ENCODE measurements around the gene ST8SIA3.
A peak's percentile ranks its signal among the peaks of the same experiment; 100 is the strongest.

ST8SIA3 gene

DNA sequence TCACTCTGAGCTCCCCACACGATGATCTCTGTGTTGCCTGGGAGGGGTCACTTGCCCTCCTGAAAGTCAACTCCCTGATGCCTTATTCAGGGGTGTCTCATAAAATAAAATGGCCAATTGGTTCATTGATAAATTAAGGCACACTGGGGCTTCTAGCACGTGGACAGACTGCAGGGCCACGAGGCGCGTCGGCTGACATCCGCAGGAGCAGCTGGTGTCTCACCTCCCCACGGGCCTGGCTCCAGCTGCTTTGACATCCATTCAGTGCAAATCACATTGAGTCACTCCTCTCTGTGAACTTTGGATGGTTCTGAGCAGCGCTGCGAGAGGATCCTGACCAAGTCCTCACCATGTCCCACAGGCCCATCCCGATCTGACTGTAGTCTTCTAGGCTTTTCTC is 4.6 kb upstream of the ST8SIA3 start:
- TF ChIP-seq YY1 (IDR thresholded peaks at IDR 0.05; ENCODE audit: low read depth) (no peak), ZBTB7A (IDR thresholded peaks at IDR 0.05; ENCODE audit: low read depth) (no peak), REST (IDR thresholded peaks at IDR 0.05; ENCODE audit: low read depth) (no peak)

DNA sequence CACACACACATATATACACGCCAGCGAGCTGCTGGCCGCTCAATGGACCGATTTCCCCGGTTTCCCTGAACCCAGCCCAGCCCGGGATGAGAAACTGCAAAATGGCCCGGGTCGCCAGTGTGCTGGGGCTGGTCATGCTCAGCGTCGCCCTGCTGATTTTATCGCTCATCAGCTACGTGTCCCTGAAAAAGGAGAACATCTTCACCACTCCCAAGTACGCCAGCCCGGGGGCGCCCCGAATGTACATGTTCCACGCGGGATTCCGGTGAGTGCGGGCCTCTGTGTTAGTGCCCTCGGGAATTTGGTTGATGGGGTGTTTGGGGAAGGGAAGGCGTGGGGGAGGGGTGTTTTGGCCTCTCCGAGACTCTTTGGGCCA is 392 bp downstream of the ST8SIA3 start:
- TF ChIP-seq NFIC (IDR thresholded peaks at IDR 0.05) (no peak), YY1 (IDR thresholded peaks at IDR 0.05; ENCODE audit: low read depth) (no peak), EGR1 (IDR thresholded peaks at IDR 0.05) (no peak), FOXM1 (IDR thresholded peaks at IDR 0.05; ENCODE audit: borderline replicate concordance, low read depth) (no peak), REST (IDR thresholded peaks at IDR 0.05; ENCODE audit: low read depth) (no peak), ZBTB7A (IDR thresholded peaks at IDR 0.05; ENCODE audit: low read depth) (no peak), EP300 (IDR thresholded peaks at IDR 0.05; ENCODE audit: borderline replicate concordance) (no peak), CREB1 (IDR thresholded peaks at IDR 0.05; ENCODE audit: low read depth) (no peak), TCF12 (IDR thresholded peaks at IDR 0.05; ENCODE audit: low read depth) (no peak), CEBPB (IDR thresholded peaks at IDR 0.05) (no peak), RAD21 (IDR thresholded peaks at IDR 0.05; ENCODE audit: low read depth) (no peak), TEAD4 (IDR thresholded peaks at IDR 0.05) (no peak)
- TF ChIP-seq, protein P1, sequence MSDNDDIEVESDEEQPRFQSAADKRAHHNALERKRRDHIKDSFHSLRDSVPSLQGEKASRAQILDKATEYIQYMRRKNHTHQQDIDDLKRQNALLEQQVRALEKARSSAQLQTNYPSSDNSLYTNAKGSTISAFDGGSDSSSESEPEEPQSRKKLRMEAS (IDR thresholded peaks at IDR 0.05) = no peak

DNA sequence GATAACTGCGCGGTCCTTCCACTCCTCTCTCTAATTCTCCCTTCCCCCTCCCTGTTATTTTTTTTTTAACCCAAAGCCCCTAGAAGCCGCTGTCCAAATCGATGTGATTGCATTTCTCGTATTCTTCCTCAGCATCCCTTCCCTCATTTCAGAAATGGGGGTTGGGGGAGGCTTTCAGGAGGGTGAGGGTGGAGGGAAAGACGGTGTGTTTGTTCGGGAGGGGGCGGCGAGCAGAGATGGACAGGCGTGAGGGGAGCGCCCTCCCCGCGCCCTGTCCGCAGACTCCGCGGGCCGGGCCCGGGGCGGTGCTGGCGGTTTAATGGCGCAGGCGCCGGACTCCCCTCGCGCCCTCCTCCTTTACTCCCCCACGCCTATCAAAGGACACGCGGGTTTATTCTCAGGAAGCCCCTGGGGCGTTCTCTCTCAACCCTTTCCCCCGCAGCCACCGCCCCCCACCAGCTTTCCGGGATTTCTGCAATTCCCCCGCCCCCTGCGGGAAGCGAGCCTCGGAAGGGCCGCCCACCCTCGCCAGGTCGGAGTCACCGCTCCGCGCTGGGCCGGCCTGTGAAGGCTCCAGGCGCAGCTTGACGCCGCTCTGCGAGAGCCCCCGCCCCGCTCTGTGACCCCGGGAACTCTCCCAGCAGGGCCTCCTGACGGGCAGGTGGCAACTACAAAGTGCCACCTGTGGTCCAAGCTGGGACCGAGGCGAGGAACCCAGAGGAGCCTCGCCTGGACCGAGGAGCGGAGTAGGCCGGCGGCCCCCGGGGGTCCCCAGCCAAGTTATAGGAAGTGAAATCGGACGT is 981 bp downstream of the ST8SIA3 start:
- TF ChIP-seq TEAD4 (IDR thresholded peaks at IDR 0.05) = no peak
- no peak for TF ChIP-seq CEBPB (IDR thresholded peaks at IDR 0.05)
- TF ChIP-seq CREB1 (IDR thresholded peaks at IDR 0.05; ENCODE audit: low read depth) = no peak
- TF ChIP-seq, protein P1 (IDR thresholded peaks at IDR 0.05) = no peak
- no peak for TF ChIP-seq ZBTB7A (IDR thresholded peaks at IDR 0.05; ENCODE audit: low read depth)
- no peak for TF ChIP-seq REST (IDR thresholded peaks at IDR 0.05; ENCODE audit: low read depth)
- TF ChIP-seq FOXM1 (IDR thresholded peaks at IDR 0.05; ENCODE audit: borderline replicate concordance, low read depth) = no peak
- no peak for TF ChIP-seq YY1 (IDR thresholded peaks at IDR 0.05; ENCODE audit: low read depth)
- TF ChIP-seq TCF12 (IDR thresholded peaks at IDR 0.05; ENCODE audit: low read depth) = no peak
- TF ChIP-seq RAD21 (IDR thresholded peaks at IDR 0.05; ENCODE audit: low read depth) = no peak
- no peak for TF ChIP-seq EGR1 (IDR thresholded peaks at IDR 0.05)
- no peak for TF ChIP-seq USF1 (IDR thresholded peaks at IDR 0.05)
- no peak for TF ChIP-seq EP300 (IDR thresholded peaks at IDR 0.05; ENCODE audit: borderline replicate concordance)
- TF ChIP-seq TAF1 (IDR thresholded peaks at IDR 0.05; ENCODE audit: low read depth) = no peak
- TF ChIP-seq NFIC (IDR thresholded peaks at IDR 0.05) = no peak

DNA sequence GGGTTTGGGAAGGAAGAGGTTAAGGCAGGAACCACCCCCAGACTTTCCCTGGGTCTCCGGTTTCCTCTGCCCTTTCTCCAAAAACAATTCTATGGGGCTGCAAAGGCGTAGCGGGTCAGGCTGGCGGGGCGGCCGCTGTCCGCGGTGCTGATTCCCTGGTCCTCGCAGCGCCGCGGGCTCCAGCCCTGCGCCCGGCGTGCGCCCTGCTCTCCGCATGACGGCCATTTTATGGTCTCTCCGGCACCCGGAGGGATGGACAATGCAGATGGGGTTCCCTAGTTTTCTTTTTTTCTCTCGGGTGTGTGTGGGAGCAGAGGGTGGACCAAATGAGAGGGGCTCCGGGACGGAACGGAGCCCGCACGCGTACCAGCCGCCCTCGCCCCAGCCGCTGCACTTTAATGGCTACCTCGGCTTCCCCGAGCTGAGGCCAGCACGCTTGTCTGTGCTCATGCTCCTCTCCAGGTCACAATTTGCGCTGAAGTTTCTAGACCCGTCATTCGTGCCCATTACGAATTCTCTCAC is 1.6 kb downstream of the ST8SIA3 start:
- peak; percentile 98 for TF ChIP-seq REST (IDR thresholded peaks at IDR 0.05; ENCODE audit: low read depth)
- no peak for TF ChIP-seq TCF12 (IDR thresholded peaks at IDR 0.05; ENCODE audit: low read depth)
- peak; percentile 10; the same call in 1 of the 2 replicates for TF ChIP-seq RAD21 (IDR thresholded peaks at IDR 0.05; ENCODE audit: low read depth)
- TF ChIP-seq YY1 (IDR thresholded peaks at IDR 0.05; ENCODE audit: low read depth) = peak; percentile 58; the same call in 1 of the 2 replicates
- no peak for TF ChIP-seq USF1 (IDR thresholded peaks at IDR 0.05)

All from Ishikawa (cell line).